ENCODE data around the gene ACOT7.
"Not testable (repeated sequence)": the region's sequence is repeated elsewhere in the genome, so short reads cannot be mapped to it uniquely, and the experiment has no call there.

ACOT7 gene

DNA sequence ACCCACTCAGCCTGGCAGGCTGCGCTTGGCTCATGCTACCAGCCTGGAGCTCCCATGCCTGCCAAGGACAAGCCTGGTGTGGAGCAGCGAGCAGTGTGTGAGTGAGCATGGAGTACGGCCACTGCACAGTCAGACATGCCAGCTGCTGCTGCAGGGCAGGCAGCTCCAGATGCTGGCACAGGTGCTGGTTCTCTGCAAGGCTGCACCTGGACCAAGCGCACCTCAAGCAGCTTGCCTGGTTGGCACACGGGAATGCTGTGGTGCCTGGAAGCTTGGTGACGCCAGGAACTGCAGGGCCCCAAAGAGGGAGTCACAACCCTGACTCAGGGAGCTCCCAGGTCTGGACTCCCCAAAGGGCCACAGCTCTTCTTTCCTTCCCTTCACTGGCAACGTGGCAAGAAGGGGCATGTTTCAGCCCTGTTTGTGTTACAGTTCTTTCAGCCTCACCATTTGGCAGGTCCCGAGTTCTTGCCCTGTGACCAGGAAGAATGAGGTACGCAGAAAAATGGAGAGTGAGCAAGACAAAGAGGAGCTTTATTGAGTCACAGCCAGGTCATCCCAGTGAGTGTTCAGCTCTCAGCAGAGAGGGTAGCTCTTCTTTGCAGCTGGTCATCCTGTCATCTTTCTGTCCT is 26.1 kb downstream of the ACOT7 start:
- Histone ChIP-seq H2AFZ (ENCODE audit: low read depth) (no peak overlapping the region), H3K79me2 (ENCODE audit: insufficient read depth, low read depth) (peaks cover 4% of the 10 kb centered on the region; the same call in 1 of the 2 replicates), H3K27ac (no peak overlapping the region), H3K9ac (no peak overlapping the region), H3K36me3 (ENCODE audit: insufficient read depth) (no peaks in the 10 kb centered on the region), H4K20me1 (ENCODE audit: insufficient read depth) (peaks cover 8% of the 10 kb centered on the region), H3K4me1 (ENCODE audit: low read depth, poor library complexity, severe bottlenecking) (peaks cover 34% of the 10 kb centered on the region), H3K27me3 (ENCODE audit: insufficient read depth, low read depth) (no peaks in the 10 kb centered on the region), H3K4me3 (IDR thresholded peaks at IDR 0.05; ENCODE audit: insufficient read depth, low read depth, low read length) (no peak overlapping the region), H3K4me2 (no peak overlapping the region)
- TF ChIP-seq, protein P1, sequence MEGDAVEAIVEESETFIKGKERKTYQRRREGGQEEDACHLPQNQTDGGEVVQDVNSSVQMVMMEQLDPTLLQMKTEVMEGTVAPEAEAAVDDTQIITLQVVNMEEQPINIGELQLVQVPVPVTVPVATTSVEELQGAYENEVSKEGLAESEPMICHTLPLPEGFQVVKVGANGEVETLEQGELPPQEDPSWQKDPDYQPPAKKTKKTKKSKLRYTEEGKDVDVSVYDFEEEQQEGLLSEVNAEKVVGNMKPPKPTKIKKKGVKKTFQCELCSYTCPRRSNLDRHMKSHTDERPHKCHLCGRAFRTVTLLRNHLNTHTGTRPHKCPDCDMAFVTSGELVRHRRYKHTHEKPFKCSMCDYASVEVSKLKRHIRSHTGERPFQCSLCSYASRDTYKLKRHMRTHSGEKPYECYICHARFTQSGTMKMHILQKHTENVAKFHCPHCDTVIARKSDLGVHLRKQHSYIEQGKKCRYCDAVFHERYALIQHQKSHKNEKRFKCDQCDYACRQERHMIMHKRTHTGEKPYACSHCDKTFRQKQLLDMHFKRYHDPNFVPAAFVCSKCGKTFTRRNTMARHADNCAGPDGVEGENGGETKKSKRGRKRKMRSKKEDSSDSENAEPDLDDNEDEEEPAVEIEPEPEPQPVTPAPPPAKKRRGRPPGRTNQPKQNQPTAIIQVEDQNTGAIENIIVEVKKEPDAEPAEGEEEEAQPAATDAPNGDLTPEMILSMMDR (conservative IDR thresholded peaks at IDR 0.05; ENCODE audit: low read depth, low read length): no peak

DNA sequence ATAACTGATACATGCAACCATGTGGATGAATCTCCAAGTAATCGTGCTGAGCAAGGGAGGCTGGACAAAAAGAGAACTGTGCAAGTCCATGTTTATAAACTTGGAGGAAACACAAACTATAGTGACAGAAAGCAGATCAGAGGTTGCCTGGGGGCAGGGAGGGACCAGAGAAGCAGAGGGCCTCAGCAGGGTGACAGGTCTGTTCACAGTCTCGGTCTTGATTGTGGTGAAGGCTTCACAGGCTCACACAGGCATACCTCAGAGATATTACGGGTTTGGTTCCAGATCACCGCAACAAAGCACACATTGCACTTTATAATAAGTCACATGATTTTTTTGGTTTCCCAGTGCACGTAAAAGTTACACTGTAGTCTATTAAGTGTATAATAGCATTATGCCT is 28.5 kb downstream of the ACOT7 start:
- Histone ChIP-seq H3K9ac (no peak overlapping the region), H3K4me3 (IDR thresholded peaks at IDR 0.05; ENCODE audit: insufficient read depth, low read depth, low read length) (no peak overlapping the region), H3K27ac (no peak overlapping the region), H3K4me2 (no peak overlapping the region), H4K20me1 (ENCODE audit: insufficient read depth) (peaks cover 7% of the 10 kb centered on the region; the same call in 1 of the 2 replicates), H3K36me3 (ENCODE audit: insufficient read depth) (no peaks in the 10 kb centered on the region), H3K79me2 (ENCODE audit: insufficient read depth, low read depth) (peaks cover 2% of the 10 kb centered on the region; the same call in 1 of the 2 replicates), H3K27me3 (ENCODE audit: insufficient read depth, low read depth) (no peaks in the 10 kb centered on the region), H2AFZ (ENCODE audit: low read depth) (no peak overlapping the region), H3K4me1 (ENCODE audit: low read depth, poor library complexity, severe bottlenecking) (peaks cover 27% of the 10 kb centered on the region)
- TF ChIP-seq, protein P1 (conservative IDR thresholded peaks at IDR 0.05; ENCODE audit: low read depth, low read length): no peak

DNA sequence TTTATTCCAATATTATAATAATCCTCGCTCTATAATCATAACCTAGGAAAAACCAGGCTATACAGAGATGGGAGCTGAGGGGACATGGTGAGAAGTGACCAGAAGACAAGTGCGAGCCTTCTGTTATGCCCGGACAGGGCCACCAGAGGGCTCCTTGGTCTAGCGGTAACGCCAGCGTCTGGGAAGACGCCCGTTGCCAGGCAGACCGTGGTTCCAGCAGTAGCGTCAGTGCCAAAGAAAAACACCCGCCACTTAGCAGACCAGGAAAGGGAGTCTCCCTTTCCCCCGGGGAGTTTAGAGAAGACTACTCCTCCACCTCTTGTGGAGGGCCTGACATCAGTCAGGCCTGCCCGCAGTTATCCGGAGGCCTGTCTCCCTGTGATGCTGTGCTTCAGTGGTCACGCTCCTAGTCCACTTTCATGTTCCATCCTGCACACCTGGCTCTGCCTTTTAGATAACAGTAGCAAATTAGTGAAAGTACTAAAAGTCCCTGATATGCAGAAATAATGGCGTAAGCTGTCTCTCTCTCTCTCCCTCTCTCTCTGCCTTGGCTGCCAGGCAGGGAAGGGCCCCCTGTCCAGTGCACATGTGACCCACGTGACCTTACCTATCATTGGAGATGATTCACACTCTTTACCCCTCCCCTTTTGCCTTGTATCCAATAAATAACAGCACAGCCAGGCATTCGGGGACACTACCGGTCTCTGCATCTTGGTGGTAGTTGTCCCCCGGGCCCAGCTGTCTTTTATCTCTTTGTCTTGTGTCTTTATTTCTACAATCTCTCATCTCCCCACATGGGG is 30.3 kb downstream of the ACOT7 start:
- TF ChIP-seq, protein P1 (conservative IDR thresholded peaks at IDR 0.05; ENCODE audit: low read depth, low read length): peak; percentile 50; the same call in 1 of the 2 replicates
- H3K27ac ChIP-seq; H3K36me3 ChIP-seq (ENCODE audit: insufficient read depth); H3K9ac ChIP-seq; H3K27me3 ChIP-seq (ENCODE audit: insufficient read depth, low read depth); H4K20me1 ChIP-seq (ENCODE audit: insufficient read depth); H3K4me3 ChIP-seq (IDR thresholded peaks at IDR 0.05; ENCODE audit: insufficient read depth, low read depth, low read length); H3K79me2 ChIP-seq (ENCODE audit: insufficient read depth, low read depth); H2AFZ ChIP-seq (ENCODE audit: low read depth): not testable (repeated sequence)
- Histone ChIP-seq H3K4me2 (peak overlapping the region; percentile 3; the same call in 1 of the 2 replicates), H3K4me1 (ENCODE audit: low read depth, poor library complexity, severe bottlenecking) (peaks cover 36% of the 10 kb centered on the region)

DNA sequence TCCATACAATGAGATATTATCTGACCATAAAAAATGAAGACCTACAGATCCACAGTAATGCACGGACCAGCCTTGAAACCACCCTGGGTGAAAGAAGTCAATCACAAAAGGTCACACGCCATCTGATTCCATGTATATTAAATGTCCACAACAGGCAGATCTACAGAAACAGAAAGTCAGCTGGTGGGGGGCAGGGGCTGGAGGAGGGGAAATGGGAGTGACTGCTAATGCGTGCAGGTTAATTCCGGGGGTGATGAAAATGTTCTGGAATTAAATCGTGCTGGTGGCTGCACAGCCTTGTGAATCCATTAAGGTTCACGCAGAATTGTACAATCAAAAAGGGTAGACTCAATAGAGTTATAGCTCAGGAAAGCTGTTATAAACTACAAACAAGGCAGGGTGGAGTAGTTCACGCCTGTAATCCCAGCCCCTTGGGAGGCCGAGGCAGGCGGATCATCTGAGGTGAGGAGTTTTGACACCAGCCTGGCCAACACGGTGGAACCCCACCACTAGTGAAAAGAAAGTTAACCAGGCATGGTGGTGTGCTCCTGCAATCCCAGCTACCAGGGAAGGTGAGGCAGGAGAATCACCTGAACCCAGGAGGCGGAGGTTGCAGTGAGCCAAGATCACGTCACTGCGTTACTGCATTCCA is 32.3 kb downstream of the ACOT7 start:
- Histone ChIP-seq H3K4me2 (peak overlapping the region; percentile 2; the same call in 1 of the 2 replicates), H3K4me3 (IDR thresholded peaks at IDR 0.05; ENCODE audit: insufficient read depth, low read depth, low read length) (no peak overlapping the region), H3K4me1 (ENCODE audit: low read depth, poor library complexity, severe bottlenecking) (peaks cover 38% of the 10 kb centered on the region), H3K9ac (no peak overlapping the region), H2AFZ (ENCODE audit: low read depth) (no peak overlapping the region), H4K20me1 (ENCODE audit: insufficient read depth) (peaks cover 7% of the 10 kb centered on the region; the same call in 1 of the 2 replicates), H3K27me3 (ENCODE audit: insufficient read depth, low read depth) (no peaks in the 10 kb centered on the region), H3K27ac (no peak overlapping the region), H3K36me3 (ENCODE audit: insufficient read depth) (no peaks in the 10 kb centered on the region), H3K79me2 (ENCODE audit: insufficient read depth, low read depth) (0 out of 2 replicates have a peak, but pooled peaks cover 3% of the 10 kb centered on the region)
- TF ChIP-seq, protein P1 (conservative IDR thresholded peaks at IDR 0.05; ENCODE audit: low read depth, low read length): no peak
